Measurements from ENCODE around the gene ALOXE3.
A peak's percentile ranks its signal among the peaks of the same experiment; 100 is the strongest.

- TF ChIP-seq CTCF (IDR thresholded peaks at IDR 0.05; ENCODE audit: borderline replicate concordance, extremely low read depth, low read length, poor library complexity, severe bottlenecking) (peak; percentile 90), EZH2 (IDR thresholded peaks at IDR 0.05; ENCODE audit: borderline replicate concordance, low read depth, low read length, severe bottlenecking) (no peak)
Observed at GRCh38 chr17:8057691-8058114, 60.6 kb downstream of the ALOXE3 start.

Data from DND-41 (cell line).